HepG2 (cell line): ENCODE results near the gene MFAP2. TPM values are rescaled to one million over a fixed set of nuclear protein-coding genes. Genes with fewer than 3 reads are reported as not detected.

Experiments used
- ATAC-seq: fragments of 200-7000 bp; cut with Tn5 transposase; 3 replicates; pipeline ENCODE4 v1.9.1; 2020; ENCODE audit warnings: mild to moderate bottlenecking, moderate library complexity
- BruUV-seq: library from RNA; stranded (reverse); fragments of 400-500 nt; replicated peaks from 2 replicates; lab custom pipeline; 2021; lab: Mats Ljungman, UMichigan
- CTCF ChIA-PET: fragments of 300-600 bp; formaldehyde crosslinking; extraction: SDS; loops from one replicate; lab custom pipeline; 2021; ENCODE audit warnings: low total read pairs, inconsistent platforms, low intra/inter-chr PET ratio; lab: Yijun Ruan, JAX
- POLR2A ChIA-PET: fragments of 350-600 bp; sonication (Branson Sonifier 250); formaldehyde crosslinking; loops from one replicate; lab custom pipeline; 2020; ENCODE audit warnings: antibody characterized with exemption, inconsistent platforms; lab: Yijun Ruan, JAX
- DNase-seq: peaks from one replicate; pipeline ENCODE4 v3.0.0-alpha.2; 2015; ENCODE audit warnings: low spot score
- FAIRE-seq: peaks from 3 replicates; lab custom pipeline; 2011; peaks lifted over from hg19 to GRCh38; lab: Jason Lieb, UNC
- H2AFZ ChIP-seq: one replicate; pipeline ENCODE4 v1.6.1; 2011; ENCODE audit warnings: low read length, inconsistent platforms
- H3K27ac ChIP-seq: fragments of 300-600 bp; 3 replicates; pipeline ENCODE4 v1.8.0; 2011; ENCODE audit warnings: mixed run types, mild to moderate bottlenecking, mixed read lengths, low read length, inconsistent platforms; ENCODE audit not compliant: insufficient read depth; ENCODE audit errors: extremely low read length
- H3K27me3 ChIP-seq, 2 experiments: fragments of 200-600 bp in 1 of 2; 2 replicates in 1 of 2; 3 replicates in 1 of 2; pipeline versions ENCODE4 v1.6.0 to v1.8.0; 2011; ENCODE audit warnings: low read length in 2 of 2, mild to moderate bottlenecking in 2 of 2, moderate library complexity in 2 of 2, inconsistent platforms in 1 of 2; ENCODE audit not compliant: insufficient read depth in 2 of 2, control insufficient read depth in 1 of 2
- H3K36me3 ChIP-seq, 2 experiments: fragments of 200-600 bp in 1 of 2; replicated peaks in 1 of 2; 2 replicates in 1 of 2; 3 replicates in 1 of 2; pipeline versions ENCODE4 v1.5.1 to v1.8.0; 2011; ENCODE audit warnings: low read length in 2 of 2, inconsistent platforms in 1 of 2; ENCODE audit not compliant: insufficient read depth in 2 of 2, control insufficient read depth in 1 of 2
- H3K4me1 ChIP-seq: 2 replicates; pipeline ENCODE4 v1.5.1; 2012; ENCODE audit warnings: low read length, inconsistent platforms; ENCODE audit not compliant: insufficient read depth
- H3K4me2 ChIP-seq: 2 replicates; pipeline ENCODE4 v1.6.0; 2011; ENCODE audit warnings: low read depth, low read length, inconsistent platforms
- H3K4me3 ChIP-seq, 3 experiments: fragments of 200-600 bp in 1 of 3; sonication (generic), shearing (Covaris generic) in 1 of 3; replicated peaks in 1 of 3; 2 replicates each; pipeline ENCODE4 v1.5.1; 2011 to 2016; ENCODE audit warnings: low read length in 3 of 3, inconsistent platforms in 2 of 3, low read depth in 2 of 3, mild to moderate bottlenecking in 2 of 3, control low read depth in 1 of 3, mixed read lengths in 1 of 3; ENCODE audit not compliant: insufficient read depth in 1 of 3
- H3K79me2 ChIP-seq: one replicate; pipeline ENCODE4 v1.6.1; 2011; ENCODE audit warnings: low read length, inconsistent platforms; ENCODE audit not compliant: insufficient read depth
- H3K9ac ChIP-seq: 2 replicates; pipeline ENCODE4 v1.6.0; 2011; ENCODE audit warnings: mild to moderate bottlenecking, low read depth, low read length, inconsistent platforms; ENCODE audit not compliant: insufficient read depth
- H3K9me3 ChIP-seq: 2 replicates; pipeline ENCODE4 v1.5.1; 2012; ENCODE audit warnings: mild to moderate bottlenecking, low read length
- H4K20me1 ChIP-seq: 2 replicates; pipeline ENCODE4 v1.6.0; 2011; ENCODE audit warnings: inconsistent platforms, mild to moderate bottlenecking, low read length, moderate library complexity; ENCODE audit not compliant: insufficient read depth
- AHR ChIP-seq: IDR thresholded peaks from 2 replicates; pipeline ENCODE4 v1.6.1; 2018; ENCODE audit warnings: missing genetic modification reagents, missing compliant biosample characterization
- CC2D1A ChIP-seq: sonication (generic); formaldehyde crosslinking; IDR thresholded peaks from 2 replicates; pipeline ENCODE4 v1.8.1; 2023; ENCODE audit warnings: mild to moderate bottlenecking, missing genetic modification reagents
- ELF4 ChIP-seq: sonication (generic); formaldehyde crosslinking; IDR thresholded peaks from 2 replicates; pipeline ENCODE4 v1.5.0; 2020; ENCODE audit warnings: missing genetic modification reagents, mild to moderate bottlenecking, moderate library complexity, borderline replicate concordance
- GABPB1 ChIP-seq: IDR thresholded peaks from 2 replicates; pipeline ENCODE4 v1.6.1; 2016; ENCODE audit warnings: mild to moderate bottlenecking, missing genetic modification reagents, moderate library complexity, missing compliant biosample characterization
- HNRNPK ChIP-seq: fragments of 200-400 bp; formaldehyde crosslinking; IDR thresholded peaks from 2 replicates; pipeline ENCODE4 v1.6.1; 2018; ENCODE audit warnings: low read length, low read depth, moderate library complexity, mild to moderate bottlenecking; ENCODE audit not compliant: poor library complexity, severe bottlenecking
- IRF2 ChIP-seq: IDR thresholded peaks from 2 replicates; pipeline ENCODE4 v1.6.1; 2018; ENCODE audit warnings: missing genetic modification reagents, missing compliant biosample characterization
- MED1 ChIP-seq: sonication (generic); formaldehyde crosslinking; IDR thresholded peaks from 2 replicates; pipeline ENCODE4 v1.4.0; 2020; ENCODE audit warnings: missing genetic modification reagents
- SCMH1 ChIP-seq: sonication (generic); formaldehyde crosslinking; IDR thresholded peaks from 2 replicates; pipeline ENCODE4 v1.9.0; 2021; ENCODE audit warnings: missing genetic modification reagents, mild to moderate bottlenecking, borderline replicate concordance
- SP140L ChIP-seq: sonication (generic); formaldehyde crosslinking; IDR thresholded peaks from 2 replicates; pipeline ENCODE4 v1.4.0; 2020; ENCODE audit warnings: missing genetic modification reagents, borderline replicate concordance
- XBP1 ChIP-seq: sonication (generic); formaldehyde crosslinking; IDR thresholded peaks from 2 replicates; pipeline ENCODE4 v1.5.0; 2020; ENCODE audit warnings: missing genetic modification reagents
- XRCC5 ChIP-seq: fragments of 200-400 bp; formaldehyde crosslinking; optimal IDR thresholded peaks from 2 replicates; pipeline ENCODE3; 2017; ENCODE audit warnings: mild to moderate bottlenecking, low read length
- ZFP36L2 ChIP-seq: sonication (generic); formaldehyde crosslinking; IDR thresholded peaks from 2 replicates; pipeline ENCODE4 v1.4.0; 2020; ENCODE audit warnings: missing genetic modification reagents
- ZNF124 ChIP-seq: sonication (generic); formaldehyde crosslinking; IDR thresholded peaks from 2 replicates; pipeline ENCODE4 v1.4.0; 2020; ENCODE audit warnings: missing genetic modification reagents
- ZNF138 ChIP-seq: sonication (generic); formaldehyde crosslinking; IDR thresholded peaks from 2 replicates; pipeline ENCODE4 v1.5.0; 2020; ENCODE audit warnings: mild to moderate bottlenecking, low read depth, missing genetic modification reagents
- ZNF263 ChIP-seq: sonication (generic); formaldehyde crosslinking; IDR thresholded peaks from 2 replicates; pipeline ENCODE4 v1.4.0; 2020; ENCODE audit warnings: missing genetic modification reagents
- ZNF510 ChIP-seq: sonication (generic); formaldehyde crosslinking; IDR thresholded peaks from 2 replicates; pipeline ENCODE4 v1.4.0; 2020; ENCODE audit warnings: low read depth, mild to moderate bottlenecking, missing genetic modification reagents
- ZNF557 ChIP-seq: sonication (generic); formaldehyde crosslinking; IDR thresholded peaks from 2 replicates; pipeline ENCODE4 v1.4.0; 2020; ENCODE audit warnings: missing genetic modification reagents
- WGBS: methylation state at CpG from one replicate; pipeline ENCODE4 v1.1.6; 2017; ENCODE audit warnings: low lambda C conversion rate; 5-methylcytosine and 5-hydroxymethylcytosine counted together
- in situ Hi-C: cut with HindIII; loops from 2 replicates; pipeline ENCODE4 v1.10.0; 2017; ENCODE audit warnings: low pct_unique_long_range_greater_than_20kb; ENCODE audit not compliant: extremely low pct_ligation_motif_present
- intact Hi-C: fragments of 100-400 bp; cut with micrococcal nuclease; formaldehyde crosslinking; loops from one replicate; pipeline ENCODE4 v1.10.0; 2022; ENCODE audit not compliant: unreplicated experiment
- polyA plus RNA-seq, 8 experiments: library from polyadenylated mRNA; depleted of rRNA in 3 of 8; stranded (reverse) in 7 of 8; unstranded in 1 of 8; fragments of >200 nt; fragmentation: Illumina TruSeq in 4 of 8; extraction: Trizol in 4 of 8; gene quantifications; 2 replicates each; pipeline versions ENCODE4 v1.2.1 to v1.2.3, GENCODE V29; 2011 to 2016; ENCODE audit warnings: low read depth in 4 of 8, missing spikeins in 1 of 8, mixed read lengths in 1 of 8; ENCODE audit not compliant: insufficient read depth in 1 of 8
- total RNA-seq, 5 experiments: library from RNA; depleted of rRNA; stranded (reverse); fragments of >200 nt; fragmentation: Illumina TruSeq; extraction: Trizol; gene quantifications; 2 replicates each; pipeline ENCODE4 v1.2.3, GENCODE V29; 2016; ENCODE audit warnings: low read depth in 1 of 5
- TF ChIP-seq, protein P1 (sequence below): sonication (generic); formaldehyde crosslinking; IDR thresholded peaks from 2 replicates; pipeline ENCODE4 v1.8.0; 2022; ENCODE audit warnings: mild to moderate bottlenecking, missing genetic modification reagents, moderate library complexity
- TF ChIP-seq, protein P2 (sequence below): IDR thresholded peaks from 2 replicates; pipeline ENCODE4 v1.6.1; 2016; ENCODE audit warnings: missing compliant biosample characterization, missing genetic modification reagents, borderline replicate concordance

MFAP2 gene
- total and polyA plus RNA-seq, 2 of the 13 experiments (the other 11 are each of a cell fraction or from before 2014, with no cell fraction given) = 1.1 to 1.4 TPM

DNA sequence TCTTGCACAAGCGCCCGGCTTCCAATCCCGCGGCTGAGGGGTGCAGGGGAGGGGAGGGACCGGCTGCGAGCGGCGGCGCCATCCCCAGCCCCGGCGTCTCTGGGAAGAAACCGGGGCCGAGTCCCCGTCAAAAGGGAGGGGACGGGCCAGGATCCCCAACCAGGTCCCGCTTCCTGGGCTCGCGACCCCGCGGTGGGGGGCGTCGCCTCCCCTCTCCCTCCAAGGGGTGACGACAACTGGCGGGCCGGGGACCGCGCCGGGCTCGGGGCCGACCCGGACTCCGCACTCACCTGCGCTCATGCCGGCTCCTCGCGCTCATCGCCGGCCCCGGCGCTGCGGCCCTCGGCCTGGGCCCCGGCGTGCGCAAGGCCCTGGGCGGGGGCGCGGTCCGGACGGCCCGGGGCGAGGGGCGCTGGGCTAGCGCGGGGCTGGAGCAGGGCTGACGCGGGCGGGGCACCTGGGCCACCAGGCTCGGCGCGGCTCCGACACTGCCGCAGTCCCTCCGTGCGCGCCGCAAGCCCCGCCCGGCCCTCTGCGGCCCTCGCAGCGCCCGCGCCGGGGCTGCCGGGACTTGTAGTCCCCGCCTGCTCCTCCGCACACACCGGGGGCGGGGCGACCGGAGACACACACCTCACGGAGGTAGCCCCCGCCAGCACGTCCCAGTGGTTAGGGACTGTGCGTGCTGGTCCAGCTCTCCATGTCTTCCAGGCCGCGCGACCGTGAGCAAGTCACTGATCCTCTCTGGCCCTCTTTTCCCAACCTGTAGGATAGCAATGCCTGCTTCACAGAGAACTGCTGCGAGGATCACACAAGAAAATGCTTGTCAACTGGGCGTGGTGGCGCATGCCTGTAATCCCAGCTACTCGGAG lies 31.3 kb upstream of the MFAP2 start, which contains the start of gene ATP13A2:
ATP13A2 (minus strand) TSS at position 490 of the 869 bp plus-strand sequence; CDS start at position 300, 190 bp downstream.
- intact Hi-C loops (no loop called here), in situ Hi-C loops (no loop called here)
- peak within 1 kb of the TSS; percentile 56 to 87 (median 65) for H3K4me3 ChIP-seq
- H3K4me1 ChIP-seq = peaks cover 46% of the 10 kb centered on the region
- FAIRE-seq (no peak), ATAC-seq (peak; percentile 96), DNase-seq (peak; percentile 75)
- no peaks in the 10 kb centered on the region for H3K9me3 ChIP-seq
- ChIA-PET CTCF (no interaction called here), POLR2A (no interaction called here)
- H3K79me2 ChIP-seq = no peaks in the 10 kb centered on the region
- H4K20me1 ChIP-seq = no peaks in the 10 kb centered on the region
- H3K27me3 ChIP-seq = no peaks in the 10 kb centered on the region
- H2AFZ ChIP-seq = peak within 1 kb of the TSS; percentile 67
- WGBS = 1% methylated on average over 15 of the region's 94 CpGs
- H3K36me3 ChIP-seq = no peaks in the 10 kb centered on the region
- peak within 1 kb of the TSS; percentile 99 for H3K4me2 ChIP-seq
- BruUV-seq = no TSS peak
- no peak within 1 kb of the TSS for H3K27ac ChIP-seq
- peak within 1 kb of the TSS; percentile 70 for H3K9ac ChIP-seq
- TF ChIP-seq XRCC5 (peak; percentile 48), SCMH1 (CRISPR knock-in tag) (no peak), ZNF138 (CRISPR knock-in tag) (0 out of 2 replicates have a peak, but pooled peaks have one; percentile 47), AHR (CRISPR knock-in tag) (no peak; the same call in 1 of the 2 replicates), ZNF263 (CRISPR knock-in tag) (no peak), ZNF510 (CRISPR knock-in tag) (no peak), CC2D1A (CRISPR knock-in tag) (no peak), XBP1 (no peak), HNRNPK (no peak), ZNF124 (no peak), SP140L (CRISPR knock-in tag) (no peak), MED1 (CRISPR knock-in tag) (0 out of 2 replicates have a peak, but pooled peaks have one; percentile 41), ELF4 (no peak), ZNF557 (CRISPR knock-in tag) (no peak), IRF2 (CRISPR knock-in tag) (peak; percentile 79), ZFP36L2 (CRISPR knock-in tag) (no peak), GABPB1 (CRISPR knock-in tag) (peak; percentile 84)
- TF ChIP-seq, protein P1, sequence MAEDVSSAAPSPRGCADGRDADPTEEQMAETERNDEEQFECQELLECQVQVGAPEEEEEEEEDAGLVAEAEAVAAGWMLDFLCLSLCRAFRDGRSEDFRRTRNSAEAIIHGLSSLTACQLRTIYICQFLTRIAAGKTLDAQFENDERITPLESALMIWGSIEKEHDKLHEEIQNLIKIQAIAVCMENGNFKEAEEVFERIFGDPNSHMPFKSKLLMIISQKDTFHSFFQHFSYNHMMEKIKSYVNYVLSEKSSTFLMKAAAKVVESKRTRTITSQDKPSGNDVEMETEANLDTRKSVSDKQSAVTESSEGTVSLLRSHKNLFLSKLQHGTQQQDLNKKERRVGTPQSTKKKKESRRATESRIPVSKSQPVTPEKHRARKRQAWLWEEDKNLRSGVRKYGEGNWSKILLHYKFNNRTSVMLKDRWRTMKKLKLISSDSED = no peak
- TF ChIP-seq, protein P2, sequence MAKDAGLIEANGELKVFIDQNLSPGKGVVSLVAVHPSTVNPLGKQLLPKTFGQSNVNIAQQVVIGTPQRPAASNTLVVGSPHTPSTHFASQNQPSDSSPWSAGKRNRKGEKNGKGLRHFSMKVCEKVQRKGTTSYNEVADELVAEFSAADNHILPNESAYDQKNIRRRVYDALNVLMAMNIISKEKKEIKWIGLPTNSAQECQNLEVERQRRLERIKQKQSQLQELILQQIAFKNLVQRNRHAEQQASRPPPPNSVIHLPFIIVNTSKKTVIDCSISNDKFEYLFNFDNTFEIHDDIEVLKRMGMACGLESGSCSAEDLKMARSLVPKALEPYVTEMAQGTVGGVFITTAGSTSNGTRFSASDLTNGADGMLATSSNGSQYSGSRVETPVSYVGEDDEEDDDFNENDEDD (CRISPR knock-in tag) = peak; percentile 48; the same call in 1 of the 2 replicates
